Rectal smooth muscle tissue (tissue), 1 donor: ENCODE data around the gene ZNF587B.
A peak's percentile ranks its signal among the peaks of the same experiment; 100 is the strongest.
"Not testable (repeated sequence)": the region's sequence is repeated elsewhere in the genome, so short reads cannot be mapped to it uniquely, and the experiment has no call there.

Experiments
- H3K27ac ChIP-seq: one replicate; pipeline ENCODE4 v1.7.0; 2013; ENCODE audit warnings: low read depth, low read length, inconsistent platforms
- H3K27me3 ChIP-seq: one replicate; pipeline ENCODE4 v1.7.0; 2013; ENCODE audit warnings: low read length; ENCODE audit not compliant: control insufficient read depth, insufficient read depth
- H3K36me3 ChIP-seq: one replicate; pipeline ENCODE4 v1.7.0; 2013; ENCODE audit warnings: low read length; ENCODE audit not compliant: control insufficient read depth, insufficient read depth
- H3K4me1 ChIP-seq: one replicate; pipeline ENCODE4 v1.7.0; 2013; ENCODE audit warnings: low read length; ENCODE audit not compliant: control insufficient read depth, insufficient read depth
- H3K4me3 ChIP-seq: one replicate; pipeline ENCODE4 v1.7.0; 2013; ENCODE audit warnings: low read length
- H3K9ac ChIP-seq: one replicate; pipeline ENCODE4 v1.7.0; 2013; ENCODE audit warnings: low read length

The ZNF587B gene

GRCh38 chr19:57851812-57852603, 21.9 kb downstream of the ZNF587B start:
- H3K9ac ChIP-seq, H3K4me3 ChIP-seq, H3K4me1 ChIP-seq, H3K36me3 ChIP-seq, H3K27ac ChIP-seq, H3K27me3 ChIP-seq: not testable (repeated sequence)

- H3K36me3 ChIP-seq = peaks cover 11% of the 10 kb centered on the region
- not testable (repeated sequence) for H3K9ac ChIP-seq, H3K4me3 ChIP-seq, H3K27me3 ChIP-seq, H3K4me1 ChIP-seq, H3K27ac ChIP-seq
Observed at GRCh38 chr19:57854117-57854516, 24.0 kb downstream of the ZNF587B start.

- not testable (repeated sequence) for H3K4me1 ChIP-seq, H3K4me3 ChIP-seq, H3K27me3 ChIP-seq, H3K9ac ChIP-seq, H3K27ac ChIP-seq
- peaks cover 25% of the 10 kb centered on the region for H3K36me3 ChIP-seq
Observed at GRCh38 chr19:57862351-57862750, 32.3 kb downstream of the ZNF587B start.

- H3K4me1 ChIP-seq = no peaks in the 10 kb centered on the region
- peaks cover 16% of the 10 kb centered on the region for H3K36me3 ChIP-seq
- no peaks in the 10 kb centered on the region for H3K27me3 ChIP-seq
- H3K4me3 ChIP-seq = no peak overlapping the region
- no peak overlapping the region for H3K9ac ChIP-seq
- H3K27ac ChIP-seq = no peak overlapping the region
Observed at GRCh38 chr19:57867868-57868492, 37.9 kb downstream of the ZNF587B start.

GRCh38 chr19:57869655-57870054, 39.6 kb downstream of the ZNF587B start:
- H3K27me3 ChIP-seq, H3K4me3 ChIP-seq, H3K9ac ChIP-seq, H3K27ac ChIP-seq, H3K4me1 ChIP-seq: not testable (repeated sequence)
- peaks cover 19% of the 10 kb centered on the region for H3K36me3 ChIP-seq

GRCh38 chr19:57870225-57870624, 40.1 kb downstream of the ZNF587B start:
- no peaks in the 10 kb centered on the region for H3K27me3 ChIP-seq
- H3K27ac ChIP-seq = no peak overlapping the region
- H3K9ac ChIP-seq = no peak overlapping the region
- H3K36me3 ChIP-seq = peaks cover 19% of the 10 kb centered on the region
- no peaks in the 10 kb centered on the region for H3K4me1 ChIP-seq
- H3K4me3 ChIP-seq = no peak overlapping the region

- H3K36me3 ChIP-seq = peaks cover 18% of the 10 kb centered on the region
Observed at GRCh38 chr19:57872450-57872849, 42.4 kb downstream of the ZNF587B start.

GRCh38 chr19:57873883-57874799, 44.0 kb downstream of the ZNF587B start:
- not testable (repeated sequence) for H3K27me3 ChIP-seq, H3K27ac ChIP-seq, H3K9ac ChIP-seq, H3K4me1 ChIP-seq
- peak overlapping the region; percentile 19 for H3K4me3 ChIP-seq
- peaks cover 14% of the 10 kb centered on the region for H3K36me3 ChIP-seq

More at GRCh38 chr19:57872450-57872849, 42.4 kb downstream of the ZNF587B start:
- H3K4me3 ChIP-seq = no peak overlapping the region
- no peaks in the 10 kb centered on the region for H3K4me1 ChIP-seq
- H3K9ac ChIP-seq = no peak overlapping the region
- H3K27ac ChIP-seq = no peak overlapping the region
- H3K27me3 ChIP-seq = no peaks in the 10 kb centered on the region

- H3K4me3 ChIP-seq = no peak overlapping the region
- no peak overlapping the region for H3K27ac ChIP-seq
- no peaks in the 10 kb centered on the region for H3K4me1 ChIP-seq
- no peaks in the 10 kb centered on the region for H3K27me3 ChIP-seq
- H3K36me3 ChIP-seq = peaks cover 3% of the 10 kb centered on the region
- H3K9ac ChIP-seq = no peak overlapping the region
Observed at GRCh38 chr19:57886046-57886445, 55.9 kb downstream of the ZNF587B start.

GRCh38 chr19:57887195-57887941, 57.3 kb downstream of the ZNF587B start:
- H3K4me3 ChIP-seq = peak overlapping the region; percentile 96
- H3K36me3 ChIP-seq = peaks cover 3% of the 10 kb centered on the region
- H3K27ac ChIP-seq = no peak overlapping the region
- H3K27me3 ChIP-seq = no peaks in the 10 kb centered on the region
- no peaks in the 10 kb centered on the region for H3K4me1 ChIP-seq
- no peak overlapping the region for H3K9ac ChIP-seq

GRCh38 chr19:57888107-57888559, 58.0 kb downstream of the ZNF587B start:
- Histone ChIP-seq H3K4me1 (no peaks in the 10 kb centered on the region), H3K27ac (peak overlapping the region; percentile 76), H3K36me3 (peaks cover 3% of the 10 kb centered on the region), H3K27me3 (no peaks in the 10 kb centered on the region), H3K9ac (peak overlapping the region; percentile 66), H3K4me3 (peak overlapping the region; percentile 96)
